Measurements from ENCODE around the gene CIAPIN1. TPM values are rescaled to one million over a fixed set of nuclear protein-coding genes. Genes with fewer than 3 reads are reported as not detected.

The CIAPIN1 gene
- total RNA-seq, 1 donor from 2014 or later, result 37.0 TPM

DNA sequence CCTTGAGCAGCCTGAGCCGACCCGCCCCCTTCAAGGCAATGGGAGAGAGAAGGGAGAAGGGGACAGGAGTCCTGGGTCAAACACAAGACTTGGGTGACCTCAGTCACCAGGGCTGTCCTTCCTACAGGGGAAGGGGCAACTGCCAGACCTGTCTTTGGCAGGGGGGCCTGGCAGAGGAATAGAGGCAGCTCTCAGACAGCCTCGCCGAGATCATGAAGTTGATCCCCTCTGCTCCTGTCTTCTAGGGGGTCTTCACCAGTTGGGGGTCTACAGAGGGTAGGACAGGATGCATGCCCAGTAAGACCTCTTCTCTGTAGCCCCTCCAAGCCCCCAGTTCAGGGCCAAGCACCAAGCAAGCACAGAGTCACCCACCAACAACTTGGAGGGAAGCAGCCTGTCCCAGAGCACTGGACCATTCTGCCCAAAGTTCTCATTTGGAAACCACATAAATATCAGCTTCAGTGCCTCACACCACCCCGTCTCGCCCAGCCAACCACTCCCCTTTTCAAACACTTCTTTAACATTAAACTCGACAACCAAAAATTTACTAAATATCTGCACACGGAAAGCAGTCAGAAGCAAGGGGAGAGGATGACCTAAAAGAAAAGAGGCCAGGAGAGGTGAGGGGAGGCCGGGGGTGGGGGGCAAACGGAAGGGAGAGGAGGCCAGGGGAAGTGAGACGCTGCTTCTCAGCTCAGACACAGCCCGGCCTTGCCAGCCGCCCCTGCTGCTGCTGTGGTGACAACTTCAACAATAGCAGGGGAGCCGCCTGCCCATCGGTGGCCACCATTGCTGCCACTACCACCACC is 31.4 kb upstream of the CIAPIN1 start:
- peaks cover 18% of the 10 kb centered on the region for H3K36me3 ChIP-seq
- peak overlapping the region; percentile 60 for H3K4me3 ChIP-seq
- H3K27ac ChIP-seq, result peak overlapping the region; percentile 77
- H3K27me3 ChIP-seq (ENCODE audit: low read depth), result no peaks in the 10 kb centered on the region
- ATAC-seq (no peak), DNase-seq (no peak)
- H3K4me1 ChIP-seq, result peaks cover 53% of the 10 kb centered on the region
- intact Hi-C loops (cut with DNase I), result no loop called here
- TF ChIP-seq, protein P1, sequence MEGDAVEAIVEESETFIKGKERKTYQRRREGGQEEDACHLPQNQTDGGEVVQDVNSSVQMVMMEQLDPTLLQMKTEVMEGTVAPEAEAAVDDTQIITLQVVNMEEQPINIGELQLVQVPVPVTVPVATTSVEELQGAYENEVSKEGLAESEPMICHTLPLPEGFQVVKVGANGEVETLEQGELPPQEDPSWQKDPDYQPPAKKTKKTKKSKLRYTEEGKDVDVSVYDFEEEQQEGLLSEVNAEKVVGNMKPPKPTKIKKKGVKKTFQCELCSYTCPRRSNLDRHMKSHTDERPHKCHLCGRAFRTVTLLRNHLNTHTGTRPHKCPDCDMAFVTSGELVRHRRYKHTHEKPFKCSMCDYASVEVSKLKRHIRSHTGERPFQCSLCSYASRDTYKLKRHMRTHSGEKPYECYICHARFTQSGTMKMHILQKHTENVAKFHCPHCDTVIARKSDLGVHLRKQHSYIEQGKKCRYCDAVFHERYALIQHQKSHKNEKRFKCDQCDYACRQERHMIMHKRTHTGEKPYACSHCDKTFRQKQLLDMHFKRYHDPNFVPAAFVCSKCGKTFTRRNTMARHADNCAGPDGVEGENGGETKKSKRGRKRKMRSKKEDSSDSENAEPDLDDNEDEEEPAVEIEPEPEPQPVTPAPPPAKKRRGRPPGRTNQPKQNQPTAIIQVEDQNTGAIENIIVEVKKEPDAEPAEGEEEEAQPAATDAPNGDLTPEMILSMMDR (IDR thresholded peaks at IDR 0.05), result no peak
- H3K9me3 ChIP-seq, result no peaks in the 10 kb centered on the region

DNA sequence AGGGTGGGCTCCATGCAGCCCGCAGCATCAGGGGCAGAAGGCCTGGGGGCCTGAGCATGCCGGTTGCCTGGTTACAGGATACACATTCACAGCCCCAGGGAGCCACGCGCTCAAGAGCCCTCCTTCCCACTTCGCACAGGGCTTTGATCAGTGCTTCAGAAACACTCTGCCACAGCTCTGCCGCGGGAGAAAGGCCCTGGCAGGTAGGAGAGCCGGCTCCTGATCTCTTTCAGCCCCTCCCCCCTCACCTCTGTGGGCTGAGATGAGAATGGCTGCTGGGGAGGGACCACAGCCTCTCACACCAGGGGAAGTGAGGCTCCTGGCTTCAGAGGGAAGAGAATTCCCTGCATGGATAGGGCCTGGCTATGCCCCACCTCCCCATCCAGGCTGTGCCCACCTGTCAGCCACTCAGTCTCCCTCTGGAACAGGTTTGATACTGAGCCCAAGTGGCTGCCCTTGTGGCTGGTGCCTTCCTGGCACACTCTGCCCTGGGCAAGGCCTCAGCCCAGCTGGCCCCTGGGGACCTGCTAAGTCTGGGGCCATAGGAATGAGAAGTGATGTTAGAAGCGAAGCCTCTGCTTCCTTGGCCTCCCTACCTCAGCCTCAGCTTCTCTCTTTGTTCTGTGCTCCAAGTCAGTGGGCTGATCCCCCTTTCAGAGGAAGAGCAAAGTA is 30.5 kb upstream of the CIAPIN1 start:
- TF ChIP-seq, protein P1 (IDR thresholded peaks at IDR 0.05), result no peak
- peaks cover 27% of the 10 kb centered on the region for H3K36me3 ChIP-seq
- ATAC-seq (peak; percentile 24 to 60), DNase-seq (peak; percentile 66)
- intact Hi-C loops (cut with DNase I), result no loop called here
- no peaks in the 10 kb centered on the region for H3K27me3 ChIP-seq (ENCODE audit: low read depth)
- H3K4me3 ChIP-seq, result no peak overlapping the region
- peak overlapping the region; percentile 77 for H3K27ac ChIP-seq
- no peaks in the 10 kb centered on the region for H3K9me3 ChIP-seq
- H3K4me1 ChIP-seq, result peaks cover 52% of the 10 kb centered on the region

DNA sequence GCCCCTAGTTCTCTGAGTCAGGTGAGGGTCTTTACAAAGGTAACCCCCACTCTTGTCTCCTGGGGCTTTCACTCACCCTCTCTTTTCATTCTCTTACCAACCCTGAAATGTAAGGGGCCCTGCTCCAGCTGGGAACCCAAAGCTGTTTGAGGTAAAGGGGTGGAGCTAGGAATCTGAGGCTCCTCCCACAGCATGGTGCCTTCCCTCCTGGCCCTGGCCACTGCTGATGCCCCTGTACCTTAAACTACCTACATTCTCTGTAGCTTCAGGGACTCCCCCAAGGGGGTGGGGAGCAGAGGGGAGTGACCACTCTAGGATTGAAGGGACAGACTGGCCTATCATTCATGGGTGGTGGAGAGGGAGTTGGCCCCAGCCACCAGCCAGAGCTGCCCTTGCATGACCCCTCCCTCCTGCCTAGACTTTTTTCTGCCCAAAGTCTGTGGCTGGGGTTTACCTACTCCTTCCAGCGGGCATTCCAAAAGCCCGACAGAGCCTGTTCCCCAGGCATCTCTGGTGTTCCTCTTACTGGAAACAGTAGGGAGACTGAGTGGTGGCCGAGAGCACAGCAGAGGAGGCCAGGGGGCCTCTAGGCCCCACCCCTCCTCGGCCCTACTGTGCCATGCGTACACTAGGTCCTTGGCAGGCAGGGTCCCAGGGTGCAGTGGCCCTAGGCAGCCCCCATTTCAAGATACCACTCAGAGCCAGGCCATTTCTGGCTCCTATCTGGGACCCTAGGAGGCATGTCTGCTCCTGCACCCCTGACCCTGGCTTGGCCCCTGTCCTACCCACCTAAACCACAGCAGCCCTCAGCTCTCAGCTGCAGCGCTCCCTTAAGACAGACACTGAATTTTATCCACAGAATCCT is 29.6 kb upstream of the CIAPIN1 start:
- H3K27me3 ChIP-seq (ENCODE audit: low read depth), result no peaks in the 10 kb centered on the region
- peaks cover 36% of the 10 kb centered on the region for H3K36me3 ChIP-seq
- H3K9me3 ChIP-seq, result no peaks in the 10 kb centered on the region
- H3K27ac ChIP-seq, result peak overlapping the region; percentile 77
- peaks cover 58% of the 10 kb centered on the region for H3K4me1 ChIP-seq
- intact Hi-C loops (cut with DNase I), result no loop called here
- no peak for ATAC-seq
- no peak for DNase-seq
- no peak overlapping the region for H3K4me3 ChIP-seq
- TF ChIP-seq, protein P1 (IDR thresholded peaks at IDR 0.05), result no peak

DNA sequence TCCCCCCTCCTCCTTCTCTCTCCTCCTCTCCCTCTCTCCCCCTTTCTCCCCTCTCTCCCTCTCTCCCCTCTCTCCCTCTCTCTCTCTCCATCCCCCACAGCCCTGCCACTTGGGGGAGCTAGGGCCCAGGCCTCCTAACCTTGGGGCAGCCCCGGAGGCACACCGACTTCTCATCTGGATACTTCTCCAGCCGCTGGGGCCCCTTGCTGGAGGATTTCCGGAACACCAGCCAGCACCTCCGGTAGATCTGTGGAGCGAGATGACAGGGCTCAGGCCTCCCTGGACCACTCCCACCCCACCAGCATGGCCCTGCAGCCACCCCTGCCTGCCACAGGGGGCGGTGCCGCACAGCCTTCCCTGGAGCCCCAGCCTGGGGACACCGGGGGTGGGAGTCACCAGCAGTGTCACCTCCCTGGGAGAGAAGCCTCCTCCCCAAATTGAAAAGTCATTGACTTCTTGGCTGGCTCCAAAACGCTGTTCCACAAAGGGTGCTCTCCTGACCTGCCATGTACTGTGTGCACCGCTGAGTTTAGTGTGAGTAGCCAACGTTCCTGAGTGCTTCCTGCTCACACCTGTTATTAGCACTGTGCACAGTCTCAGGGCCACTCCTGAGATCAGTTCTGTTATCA is 28.6 kb upstream of the CIAPIN1 start:
- H3K4me1 ChIP-seq, result peaks cover 63% of the 10 kb centered on the region
- ATAC-seq (peak; percentile 45 to 60), DNase-seq (peak; percentile 68)
- no peak overlapping the region for H3K4me3 ChIP-seq
- H3K27me3 ChIP-seq (ENCODE audit: low read depth), result no peaks in the 10 kb centered on the region
- no peak overlapping the region for H3K27ac ChIP-seq
- H3K36me3 ChIP-seq, result peaks cover 45% of the 10 kb centered on the region
- intact Hi-C loops (cut with DNase I), result no loop called here
- H3K9me3 ChIP-seq, result no peaks in the 10 kb centered on the region
- TF ChIP-seq, protein P1 (IDR thresholded peaks at IDR 0.05), result peak; percentile 66

Measured in lower lobe of right lung (tissue), 2 donors.